GM21723 (cell line): Measurements from ENCODE around the gene FBXO2.

Experiments used
- ATAC-seq: cut with Tn5 transposase; IDR thresholded peaks from one replicate; pipeline ENCODE4 v1.9.1; 2021; ENCODE audit warnings: mild to moderate bottlenecking, moderate library complexity; ENCODE audit not compliant: unreplicated experiment

FBXO2 gene

DNA sequence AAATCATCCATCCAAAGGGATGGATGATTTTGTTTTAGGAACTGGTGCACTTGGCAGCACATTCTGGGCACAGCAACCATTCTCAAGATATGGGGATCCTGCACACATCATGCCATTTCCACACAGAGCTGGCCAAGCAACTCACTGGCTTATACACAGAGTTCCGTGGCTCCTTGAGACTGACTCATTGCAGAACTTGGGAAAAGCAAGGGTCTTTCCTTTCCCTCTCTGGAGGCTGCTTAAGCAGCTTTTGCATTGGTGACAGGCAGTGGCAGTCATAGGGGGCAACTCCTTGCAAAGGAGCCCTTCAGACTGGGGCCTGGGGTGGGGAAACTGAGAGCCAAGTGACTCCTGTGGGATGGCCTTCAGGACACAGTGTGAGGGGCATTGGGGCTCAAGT, 28.6 kb upstream of the FBXO2 start:
- ATAC-seq: no peak

DNA sequence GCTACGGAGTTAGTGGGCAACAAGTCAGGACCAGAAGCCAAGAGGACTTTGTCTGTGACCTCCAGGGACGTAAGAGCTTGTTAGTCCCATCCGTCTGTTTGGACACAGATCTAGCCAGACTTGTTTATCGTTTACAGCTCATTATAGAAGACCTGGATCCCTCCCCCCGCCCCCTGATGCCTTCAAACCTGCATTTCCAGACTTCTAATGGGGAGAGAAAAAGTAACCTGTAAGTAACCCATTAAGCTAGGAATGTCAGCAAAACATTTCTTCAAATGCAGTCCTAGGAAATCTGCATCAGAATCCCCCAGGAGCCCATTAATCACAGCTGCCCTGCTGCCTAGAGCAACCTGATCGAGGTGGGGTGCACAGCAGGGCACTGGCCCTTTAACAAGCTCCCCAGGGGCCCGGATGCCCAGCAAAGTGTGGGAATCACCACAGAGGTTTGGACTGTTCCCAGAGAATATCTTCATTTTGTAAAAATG, 28.1 kb upstream of the FBXO2 start:
- no peak for ATAC-seq

DNA sequence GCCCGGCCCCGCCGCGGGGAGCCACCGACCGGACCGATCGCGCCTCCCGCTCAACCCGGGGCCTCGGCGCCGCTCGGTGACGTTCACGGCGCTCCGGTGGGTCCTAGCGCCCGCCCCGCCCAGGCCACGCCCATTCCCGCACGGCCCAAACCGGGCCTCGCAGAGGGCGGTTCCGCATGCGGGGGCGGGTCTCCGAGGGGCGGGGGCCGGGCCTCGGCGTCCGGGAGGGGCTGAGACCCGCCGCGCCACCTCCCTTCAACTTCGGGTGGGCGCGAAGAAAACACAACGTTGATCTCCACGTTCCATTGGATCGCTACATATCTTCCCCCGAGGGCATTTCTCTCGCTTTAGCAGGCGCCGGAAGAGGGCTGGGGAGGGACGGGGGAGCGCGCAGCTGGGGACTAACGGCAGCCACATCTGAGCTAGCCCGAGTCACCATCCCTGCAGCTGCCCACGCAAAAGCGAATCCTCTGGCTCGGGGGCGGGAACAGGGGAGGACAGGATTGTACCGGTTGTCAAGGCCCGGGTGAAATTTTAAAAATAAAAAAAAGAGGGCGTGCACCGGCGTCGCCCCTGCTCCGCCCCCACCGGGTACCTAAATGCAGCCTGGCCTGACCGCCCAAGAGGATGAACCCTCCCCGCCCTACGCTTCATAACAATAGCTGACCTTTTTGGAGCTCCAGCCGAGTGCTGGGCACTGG, 27.0 kb upstream of the FBXO2 start, which contains the start of gene MAD2L2:
Gene MAD2L2 (minus strand): TSS at position 78 of the 701 bp plus-strand sequence. CDS start 547 bp downstream, outside the sequence.
- ATAC-seq: peak; percentile 83

DNA sequence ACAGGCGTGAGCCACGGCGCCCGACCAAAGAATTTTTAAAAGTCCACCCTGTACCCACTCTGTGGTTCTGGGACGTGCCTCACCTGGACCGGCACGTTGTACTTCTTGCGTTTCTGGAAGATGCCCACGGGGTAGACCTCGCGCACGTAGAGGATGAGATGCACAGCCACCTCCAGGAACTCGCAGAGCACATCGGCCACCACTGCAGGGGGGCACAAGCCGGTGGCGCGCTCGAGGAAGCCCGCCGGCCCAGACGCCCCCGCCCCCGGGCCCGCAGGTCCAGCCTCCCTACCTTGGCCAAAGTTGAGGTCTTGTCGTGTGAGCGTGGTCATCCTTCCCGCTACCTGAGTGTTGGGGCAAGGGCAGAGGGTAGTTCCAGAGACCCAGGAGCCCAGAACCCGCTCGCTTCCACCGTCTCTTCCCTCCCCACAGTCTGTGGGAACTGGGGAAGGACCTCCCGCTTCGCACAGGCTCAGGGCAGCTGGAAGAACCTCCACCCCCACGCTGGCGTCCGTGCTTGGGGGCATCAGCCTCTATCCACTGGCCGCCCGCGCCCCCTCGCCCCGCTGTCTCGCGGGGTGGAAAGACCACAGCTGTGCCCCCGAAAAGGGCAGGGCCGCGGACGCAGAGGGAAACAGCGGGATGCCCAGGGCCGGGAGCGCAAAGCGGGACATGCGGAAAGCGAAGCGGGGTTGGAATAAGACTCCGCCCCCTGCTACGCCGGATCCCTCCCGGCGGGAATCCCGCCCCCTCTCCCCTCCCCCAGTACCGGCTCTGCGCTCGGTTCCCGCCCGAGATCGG, 26.2 kb upstream of the FBXO2 start:
- peak; percentile 26 for ATAC-seq

DNA sequence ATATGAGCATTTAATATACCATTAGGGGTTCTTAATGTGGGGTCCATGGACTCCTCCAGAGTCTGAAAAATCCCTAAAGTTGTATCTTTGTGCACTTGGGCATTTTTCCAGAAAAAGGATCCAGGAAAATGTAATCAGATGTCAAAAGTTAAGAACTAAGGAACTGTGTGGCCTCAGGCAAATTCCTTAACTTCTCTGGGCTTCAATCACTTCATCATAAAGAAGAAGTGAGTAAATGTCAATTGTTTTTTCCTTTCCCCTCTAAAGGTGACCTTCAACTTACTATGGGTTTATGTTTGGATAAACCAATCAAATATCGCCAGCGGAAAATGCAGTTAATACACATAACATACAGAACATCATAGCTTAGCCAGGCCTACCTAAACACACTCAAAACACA, 24.2 kb upstream of the FBXO2 start:
- no peak for ATAC-seq

DNA sequence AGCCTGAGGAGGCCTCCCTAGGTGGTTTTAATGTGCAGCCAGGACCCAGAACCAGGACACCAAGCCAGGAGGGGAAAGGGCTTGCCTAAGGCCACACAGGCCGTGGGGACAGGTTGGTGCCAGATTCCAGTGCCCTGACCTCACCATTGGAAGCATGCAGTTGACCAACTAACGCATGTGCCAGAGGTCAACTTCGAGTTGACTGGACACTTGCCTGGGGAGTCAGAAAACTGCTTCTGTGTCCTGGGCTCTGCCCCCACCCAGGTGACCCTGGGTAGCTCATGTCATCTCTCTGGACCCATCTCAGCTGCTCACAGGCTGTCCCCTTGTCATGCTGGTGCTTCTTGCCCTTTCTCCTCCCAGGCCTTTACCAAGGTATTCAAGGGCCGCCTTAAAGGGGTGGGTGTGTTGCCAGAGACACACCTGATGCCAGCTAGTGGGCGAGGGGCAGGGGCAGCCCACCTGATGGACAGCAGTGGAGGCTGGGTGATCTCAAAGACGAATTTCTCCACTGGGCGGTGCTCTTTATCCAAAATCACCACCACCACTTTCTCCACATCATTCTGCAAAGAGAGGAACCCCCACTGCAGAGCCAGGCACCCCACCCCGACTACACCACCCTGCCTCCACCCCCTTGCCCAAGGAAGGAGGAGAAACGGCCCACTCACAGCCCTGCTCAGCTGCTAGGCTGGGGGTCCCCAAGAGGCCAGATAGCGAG, 22.3 kb upstream of the FBXO2 start:
- no peak for ATAC-seq

DNA sequence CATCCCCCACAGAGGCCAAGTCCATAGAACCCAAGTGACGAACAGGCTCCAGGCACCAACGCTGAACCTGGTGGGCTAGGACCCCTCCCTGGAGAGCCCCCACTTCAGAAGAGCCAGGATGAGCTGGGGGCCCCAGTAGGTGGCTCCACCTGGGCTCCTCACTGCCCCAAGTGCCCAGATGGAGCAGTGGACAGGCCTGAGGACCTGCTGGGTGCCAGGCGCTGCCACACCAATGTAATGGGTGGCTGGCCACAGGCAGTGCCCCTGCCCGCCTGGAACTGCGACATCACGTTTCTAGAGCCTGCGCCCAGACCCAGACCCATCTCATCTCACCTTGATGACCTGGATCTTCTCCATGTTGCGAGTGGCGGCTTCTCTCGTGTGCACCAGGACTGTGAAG, 21.1 kb upstream of the FBXO2 start:
- no peak for ATAC-seq

DNA sequence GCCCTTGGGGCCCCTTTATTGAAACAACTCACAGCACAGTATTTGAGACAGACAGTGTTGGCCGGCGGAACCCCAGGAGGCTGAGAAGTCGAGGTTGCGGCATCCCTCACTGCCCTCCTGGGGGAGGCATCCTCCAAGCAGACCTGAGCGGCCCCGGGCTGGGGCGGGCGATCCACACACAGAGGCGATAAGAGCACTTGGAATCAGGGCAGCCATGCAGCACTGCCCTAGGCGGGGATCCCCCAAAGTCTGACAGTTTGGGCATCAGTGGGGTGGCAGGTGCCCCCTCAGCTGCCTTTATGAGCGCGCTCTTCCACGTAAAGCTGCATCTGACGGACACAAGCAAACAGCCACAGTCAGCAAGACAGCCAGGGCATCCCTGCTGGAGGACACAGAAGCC, 20.3 kb upstream of the FBXO2 start:
- ATAC-seq: no peak

DNA sequence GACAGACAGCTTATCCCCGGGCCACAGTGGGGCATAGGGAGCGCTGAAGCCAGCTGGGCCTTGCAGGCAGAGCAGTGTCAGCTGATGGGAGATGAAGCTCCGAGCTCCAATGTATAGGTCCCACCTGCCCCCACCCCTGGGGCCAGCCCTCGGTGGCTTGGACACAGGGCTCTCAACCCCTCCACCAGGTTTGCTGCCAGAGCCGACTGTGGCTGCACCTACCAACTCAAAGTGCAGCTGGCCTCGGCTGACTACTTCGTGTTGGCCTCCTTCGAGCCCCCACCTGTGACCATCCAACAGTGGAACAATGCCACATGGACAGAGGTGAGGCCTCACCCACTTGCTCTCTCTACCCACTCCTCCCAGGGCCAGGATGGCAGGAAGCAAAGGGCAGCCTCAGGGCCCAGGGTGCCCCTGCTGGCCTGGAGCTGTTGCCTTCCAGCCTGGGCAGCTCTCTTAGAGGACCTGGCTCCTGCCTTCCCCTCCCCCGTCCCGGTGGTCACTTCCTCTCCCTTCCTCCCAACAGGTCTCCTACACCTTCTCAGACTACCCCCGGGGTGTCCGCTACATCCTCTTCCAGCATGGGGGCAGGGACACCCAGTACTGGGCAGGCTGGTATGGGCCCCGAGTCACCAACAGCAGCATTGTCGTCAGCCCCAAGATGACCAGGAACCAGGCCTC, 19.0 kb upstream of the FBXO2 start:
- ATAC-seq: no peak

DNA sequence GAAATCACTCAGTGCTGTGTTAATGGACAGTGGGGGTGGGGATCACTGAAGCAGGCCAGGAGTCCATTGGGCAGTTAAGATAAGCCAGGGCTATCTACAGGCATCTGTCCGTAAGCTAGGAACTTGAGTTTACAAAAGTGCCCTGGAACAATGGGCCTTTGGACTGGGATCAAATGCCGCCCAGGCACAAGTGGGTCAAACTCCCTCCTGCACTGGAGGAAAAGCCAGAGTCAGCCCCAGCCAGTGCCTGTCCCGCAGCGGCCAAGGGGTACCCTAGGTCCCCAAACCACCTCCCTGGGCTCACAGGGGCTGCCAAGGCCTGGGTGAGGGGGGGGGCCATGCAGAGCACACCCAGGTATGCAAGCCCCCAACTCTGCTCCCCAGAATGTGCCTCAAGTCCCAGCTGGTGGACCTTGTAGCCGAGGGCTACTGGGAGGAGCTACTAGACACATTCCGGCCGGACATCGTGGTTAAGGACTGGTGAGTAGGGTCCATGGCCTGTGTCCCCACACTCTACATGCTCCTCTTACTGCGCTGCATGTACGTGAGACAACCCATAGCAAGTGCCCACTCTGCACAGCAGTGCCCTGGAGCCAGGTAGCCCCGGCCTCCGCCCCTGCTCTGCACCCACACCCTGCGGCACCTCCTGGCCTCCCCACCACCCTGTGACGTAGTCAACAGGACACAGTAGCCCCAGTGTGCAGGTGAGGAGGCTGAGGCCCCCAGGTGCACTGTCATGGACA, 17.5 kb upstream of the FBXO2 start:
- ATAC-seq: no peak

DNA sequence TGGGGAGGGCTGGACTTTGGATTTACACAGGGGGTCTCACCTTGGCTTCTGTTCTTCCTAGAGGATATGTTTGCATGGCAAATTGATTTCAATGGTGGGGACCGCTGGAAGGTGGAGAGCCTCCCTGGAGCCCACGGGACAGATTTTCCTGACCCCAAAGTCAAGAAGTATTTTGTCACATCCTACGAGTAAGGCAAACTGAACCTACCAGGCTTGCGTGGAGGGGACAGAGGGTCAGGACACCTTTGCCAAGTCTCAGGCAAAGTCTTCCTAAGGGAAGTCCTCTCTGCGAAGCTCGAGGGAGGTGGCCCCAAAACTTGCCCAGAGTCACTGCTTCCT, 16.9 kb upstream of the FBXO2 start:
- no peak for ATAC-seq

DNA sequence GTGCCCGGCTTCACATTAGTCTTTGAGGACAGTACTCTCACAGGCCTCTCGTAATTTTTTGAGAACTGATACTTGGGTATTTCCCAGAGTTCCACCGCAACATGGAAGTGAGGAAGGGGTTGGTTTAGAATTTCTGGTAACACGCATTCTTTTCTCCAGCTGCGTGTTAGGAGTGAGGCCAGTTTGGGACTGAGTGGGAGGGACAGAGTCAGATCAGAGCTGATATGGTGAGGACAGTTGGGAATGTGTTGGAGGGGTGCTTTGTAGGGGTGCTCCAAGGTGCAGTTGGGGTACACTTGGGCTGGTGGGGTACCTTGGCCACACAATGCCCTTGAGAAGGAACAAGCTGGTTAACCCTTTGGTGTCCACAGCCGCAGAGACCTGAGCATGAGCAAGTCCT, 16.5 kb upstream of the FBXO2 start:
- no peak for ATAC-seq

DNA sequence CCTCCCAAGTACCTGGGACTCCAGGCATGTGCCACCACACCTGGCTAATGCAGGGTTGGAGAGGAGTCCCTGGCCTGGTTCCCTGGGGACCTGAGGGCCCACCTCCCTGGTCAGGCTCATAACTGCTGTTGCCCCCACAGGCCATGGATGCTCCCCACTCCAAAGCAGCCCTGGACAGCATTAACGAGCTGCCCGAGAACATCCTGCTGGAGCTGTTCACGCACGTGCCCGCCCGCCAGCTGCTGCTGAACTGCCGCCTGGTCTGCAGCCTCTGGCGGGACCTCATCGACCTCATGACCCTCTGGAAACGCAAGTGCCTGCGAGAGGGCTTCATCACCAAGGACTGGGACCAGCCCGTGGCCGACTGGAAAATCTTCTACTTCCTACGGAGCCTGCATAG, 14.3 kb upstream of the FBXO2 start:
- ATAC-seq: no peak

DNA sequence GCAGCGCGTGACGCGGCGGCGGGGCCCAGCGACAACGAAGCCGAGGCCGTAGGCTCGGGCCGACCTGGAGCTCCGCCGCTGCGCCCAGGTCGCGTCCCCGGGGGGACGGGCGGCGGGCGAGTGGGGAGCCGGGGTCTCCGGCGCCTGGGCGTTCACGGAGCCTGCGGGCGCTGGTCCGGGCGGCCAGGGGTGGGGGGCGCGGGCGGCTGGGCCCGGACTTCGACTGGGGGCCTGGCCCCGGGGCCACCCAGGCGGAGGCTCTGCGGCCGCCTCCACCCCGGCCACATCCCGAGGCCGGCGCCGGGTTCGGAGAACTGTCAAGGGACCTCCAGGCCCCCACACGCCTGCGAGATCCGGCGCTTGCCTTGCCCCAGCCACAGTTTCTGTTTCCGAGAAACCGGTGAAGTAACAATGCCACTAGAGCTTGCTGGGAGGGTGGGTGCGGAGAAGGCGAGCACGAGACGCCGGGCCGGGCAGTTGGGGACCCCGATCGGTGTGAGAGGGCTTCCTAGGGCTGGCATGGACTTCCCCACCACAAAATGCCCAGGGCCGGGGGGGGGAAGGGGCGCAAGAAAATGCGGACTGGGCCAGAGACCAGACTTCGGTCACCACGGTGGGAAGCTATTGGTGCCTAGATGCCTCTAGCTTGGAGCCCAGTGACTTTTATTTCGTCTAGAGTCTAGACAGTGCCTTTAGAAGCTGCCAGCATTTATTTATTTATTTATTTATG, 10.3 kb upstream of the FBXO2 start:
- peak; percentile 34 for ATAC-seq

DNA sequence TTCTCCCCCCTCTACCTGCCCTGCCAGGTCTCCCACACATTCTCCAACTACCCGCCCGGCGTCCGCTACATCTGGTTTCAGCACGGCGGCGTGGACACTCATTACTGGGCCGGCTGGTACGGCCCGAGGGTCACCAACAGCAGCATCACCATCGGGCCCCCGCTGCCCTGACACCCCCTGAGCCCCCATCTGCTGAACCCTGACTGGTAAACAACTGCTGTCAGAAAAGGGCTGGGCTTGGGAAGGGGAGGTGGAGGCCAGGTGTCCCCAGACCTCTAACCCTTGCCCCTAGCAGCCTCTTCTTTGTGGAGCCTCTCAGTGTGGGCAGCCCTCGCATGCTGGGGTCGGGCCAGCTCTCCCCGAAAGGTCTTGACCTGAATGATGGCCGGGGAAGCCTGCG, 6.9 kb upstream of the FBXO2 start:
- ATAC-seq: no peak

DNA sequence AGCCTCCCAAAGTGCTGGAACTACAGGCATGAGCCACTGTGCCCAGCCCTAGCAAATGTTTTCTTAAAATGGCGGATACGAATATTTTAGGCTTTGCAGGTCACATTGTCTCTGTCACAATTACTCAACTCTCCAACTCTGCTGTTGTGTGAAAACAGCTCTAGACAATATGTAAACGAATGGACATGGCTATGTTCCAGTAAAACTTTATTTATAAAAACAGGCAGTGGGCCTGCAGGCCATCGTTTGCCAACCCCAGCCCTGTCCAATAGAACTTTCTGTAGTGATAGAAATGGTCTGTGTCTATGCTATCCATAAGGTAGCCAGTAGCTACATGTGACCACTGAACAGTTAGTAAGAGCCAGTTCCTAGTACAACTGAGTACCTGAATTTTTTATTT, 5.5 kb upstream of the FBXO2 start:
- no peak for ATAC-seq

DNA sequence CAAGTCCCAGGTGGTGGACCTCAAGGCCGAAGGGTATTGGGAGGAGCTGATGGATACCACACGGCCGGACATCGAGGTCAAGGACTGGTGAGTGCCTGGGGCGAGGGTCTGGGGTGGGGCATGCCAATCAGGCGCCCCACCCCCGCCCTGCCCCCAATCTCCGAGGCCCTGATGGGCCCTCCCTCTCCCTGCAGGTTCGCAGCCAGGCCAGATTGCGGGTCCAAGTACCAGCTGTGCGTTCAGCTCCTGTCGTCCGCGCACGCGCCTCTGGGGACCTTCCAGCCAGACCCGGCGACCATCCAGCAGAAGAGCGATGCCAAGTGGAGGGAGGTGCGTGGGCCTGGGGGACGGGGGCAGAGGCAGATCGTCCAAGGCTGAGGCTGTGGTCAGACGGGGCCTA, 4.3 kb upstream of the FBXO2 start:
- no peak for ATAC-seq

DNA sequence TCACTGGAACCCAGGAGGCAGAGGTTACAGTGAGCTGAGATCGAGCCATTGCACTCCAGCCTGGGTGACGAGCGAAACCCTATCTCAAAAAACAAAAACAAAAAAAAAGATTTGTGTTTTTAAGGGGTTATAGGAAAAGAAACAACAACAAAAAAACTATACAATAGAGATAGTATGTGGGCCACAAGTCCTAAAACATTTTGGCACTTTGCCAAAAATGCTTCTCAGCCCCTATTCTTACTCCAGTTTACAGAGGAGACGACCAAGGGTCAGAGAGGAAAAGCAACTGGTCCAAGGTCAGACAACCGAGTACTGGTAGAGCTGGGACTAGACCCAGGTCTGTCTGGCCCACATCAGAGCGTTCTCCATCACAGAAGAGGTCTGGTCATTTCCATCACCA, 3.4 kb upstream of the FBXO2 start:
- no peak for ATAC-seq

DNA sequence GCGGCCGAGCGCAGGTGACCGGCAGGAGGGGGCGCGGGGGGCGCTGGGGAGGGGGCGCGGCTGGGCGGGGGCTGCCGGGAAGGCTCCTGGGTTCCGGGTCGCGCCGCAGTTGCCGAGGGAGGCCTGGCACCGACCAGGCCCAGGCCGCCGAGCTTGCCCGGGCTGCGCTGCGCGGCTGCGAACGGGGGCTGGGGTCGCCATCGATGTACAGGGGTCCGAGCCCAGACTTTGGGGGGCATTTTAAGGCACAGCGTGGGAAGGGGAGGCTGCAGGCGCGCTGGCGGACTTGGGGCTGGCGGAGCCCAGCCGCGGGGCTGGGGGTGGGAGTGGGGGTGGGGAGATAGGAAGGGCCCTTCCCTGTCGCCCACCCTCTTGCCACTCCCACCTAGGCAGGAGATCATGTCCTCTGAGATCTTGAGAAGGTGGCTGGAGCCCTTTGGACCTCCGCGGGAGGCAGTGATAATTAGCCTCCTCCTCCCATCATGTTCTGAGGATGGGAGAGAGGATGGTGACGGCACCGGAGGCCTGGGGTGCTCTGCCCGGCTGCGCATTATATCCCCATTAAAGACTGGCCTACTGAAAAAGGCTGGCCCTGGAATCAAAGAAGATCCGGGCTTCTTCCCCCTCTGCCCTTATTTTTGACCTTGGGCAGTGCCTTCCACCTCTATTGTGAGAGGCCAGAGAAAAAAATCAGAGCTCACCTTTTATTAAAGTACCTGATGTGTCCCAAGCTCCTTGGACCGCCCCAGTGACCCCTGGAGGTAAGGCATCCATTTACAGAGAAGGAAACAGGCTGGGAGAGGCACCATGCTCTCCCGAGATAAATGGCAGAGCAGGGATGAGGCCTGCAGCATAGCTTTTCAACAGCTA, 945 bp upstream of the FBXO2 start:
- peak; percentile 35 for ATAC-seq
